ENCODE measurements around the gene PDGFRB.

PDGFRB gene

DNA sequence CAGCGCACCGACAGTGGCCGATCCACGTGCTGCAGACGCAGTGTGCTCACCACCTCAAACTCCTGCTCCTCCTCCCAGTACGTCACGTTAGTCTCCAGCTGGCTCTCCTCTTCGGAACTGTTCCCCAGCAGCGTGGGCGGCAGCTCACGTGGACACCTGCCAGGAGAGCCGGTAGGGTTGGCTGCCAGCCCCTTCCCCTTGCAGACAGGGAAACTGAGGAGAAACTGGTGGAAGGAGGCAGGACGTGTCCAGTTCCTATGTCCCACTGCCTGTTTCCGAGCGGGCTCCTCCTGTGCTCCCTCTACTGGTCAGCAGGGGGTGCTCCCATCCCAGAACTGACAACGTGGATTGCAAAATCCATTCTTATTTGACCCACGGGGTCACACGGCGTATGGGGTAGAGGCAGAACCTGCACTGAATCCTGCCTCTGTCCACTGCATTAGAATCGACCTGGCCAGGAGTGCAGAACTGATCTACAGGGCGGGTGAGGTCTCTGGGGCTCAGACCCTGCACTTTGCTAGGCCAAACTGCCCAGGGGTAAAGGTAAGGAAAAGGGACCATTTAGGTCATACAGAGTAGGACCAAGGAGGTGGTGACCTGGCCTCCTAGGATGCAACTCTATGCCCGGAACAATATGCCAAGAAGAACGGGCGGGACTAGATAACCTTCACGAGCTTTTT lies 25.7 kb downstream of the PDGFRB start:
- Histone ChIP-seq H3K9ac (ENCODE audit: low read length) (no peak overlapping the region), H3K4me3 (ENCODE audit: low read length) (peak overlapping the region; percentile 44), H3K27me3 (ENCODE audit: control insufficient read depth, insufficient read depth, low read length) (no peaks in the 10 kb centered on the region), H3K27ac (ENCODE audit: low read depth, low read length) (no peak overlapping the region), H3K36me3 (ENCODE audit: control insufficient read depth, insufficient read depth, low read length) (peaks cover 6% of the 10 kb centered on the region), H3K4me1 (ENCODE audit: control insufficient read depth, insufficient read depth, low read length) (peaks cover 3% of the 10 kb centered on the region)

DNA sequence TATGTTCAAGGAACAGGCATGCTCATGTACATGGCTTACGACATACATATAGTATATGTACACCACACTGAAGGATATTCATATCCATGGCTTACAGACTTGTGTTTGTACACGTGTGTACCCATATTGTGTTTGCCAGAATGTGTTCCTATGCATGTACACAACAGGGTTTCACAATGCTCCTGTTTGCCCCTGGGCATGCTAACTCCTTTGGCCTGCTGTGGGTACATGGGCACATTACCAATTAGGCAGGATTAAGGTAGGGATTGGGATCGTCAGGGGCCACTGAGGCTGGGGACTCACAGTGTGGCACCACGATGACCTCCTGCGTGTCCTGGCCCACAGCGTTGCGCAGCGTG lies 26.2 kb downstream of the PDGFRB start:
- H3K27me3 ChIP-seq (ENCODE audit: control insufficient read depth, insufficient read depth, low read length): no peaks in the 10 kb centered on the region

DNA sequence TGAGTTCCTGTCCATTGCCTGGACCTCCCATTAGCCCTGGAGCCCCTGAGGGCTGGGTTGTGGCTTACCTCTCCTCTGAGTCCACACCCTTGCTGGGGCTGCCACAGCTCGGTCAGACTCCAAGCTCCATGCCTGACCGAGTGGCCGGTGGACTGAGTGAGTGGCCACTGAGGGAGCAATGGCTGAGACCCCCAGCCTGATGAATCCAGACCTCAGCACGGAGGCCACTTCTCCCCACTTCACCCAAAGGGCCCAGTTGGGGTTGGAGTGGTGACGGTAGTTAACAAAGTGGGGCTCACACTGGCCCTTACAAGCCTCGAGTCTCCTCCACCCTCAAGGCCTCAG lies 28.8 kb downstream of the PDGFRB start:
- no peak overlapping the region for H3K9ac ChIP-seq (ENCODE audit: low read length)
- no peak overlapping the region for H3K27ac ChIP-seq (ENCODE audit: low read depth, low read length)
- no peaks in the 10 kb centered on the region for H3K27me3 ChIP-seq (ENCODE audit: control insufficient read depth, insufficient read depth, low read length)
- no peaks in the 10 kb centered on the region for H3K4me1 ChIP-seq (ENCODE audit: control insufficient read depth, insufficient read depth, low read length)
- H3K36me3 ChIP-seq (ENCODE audit: control insufficient read depth, insufficient read depth, low read length): peaks cover 6% of the 10 kb centered on the region
- H3K4me3 ChIP-seq (ENCODE audit: low read length): no peak overlapping the region

More for the DNA sequence above, 26.2 kb downstream of the PDGFRB start:
- Histone ChIP-seq H3K4me3 (ENCODE audit: low read length) (peak overlapping the region; percentile 44), H3K9ac (ENCODE audit: low read length) (no peak overlapping the region), H3K4me1 (ENCODE audit: control insufficient read depth, insufficient read depth, low read length) (peaks cover 3% of the 10 kb centered on the region), H3K36me3 (ENCODE audit: control insufficient read depth, insufficient read depth, low read length) (peaks cover 6% of the 10 kb centered on the region), H3K27ac (ENCODE audit: low read depth, low read length) (no peak overlapping the region)

DNA sequence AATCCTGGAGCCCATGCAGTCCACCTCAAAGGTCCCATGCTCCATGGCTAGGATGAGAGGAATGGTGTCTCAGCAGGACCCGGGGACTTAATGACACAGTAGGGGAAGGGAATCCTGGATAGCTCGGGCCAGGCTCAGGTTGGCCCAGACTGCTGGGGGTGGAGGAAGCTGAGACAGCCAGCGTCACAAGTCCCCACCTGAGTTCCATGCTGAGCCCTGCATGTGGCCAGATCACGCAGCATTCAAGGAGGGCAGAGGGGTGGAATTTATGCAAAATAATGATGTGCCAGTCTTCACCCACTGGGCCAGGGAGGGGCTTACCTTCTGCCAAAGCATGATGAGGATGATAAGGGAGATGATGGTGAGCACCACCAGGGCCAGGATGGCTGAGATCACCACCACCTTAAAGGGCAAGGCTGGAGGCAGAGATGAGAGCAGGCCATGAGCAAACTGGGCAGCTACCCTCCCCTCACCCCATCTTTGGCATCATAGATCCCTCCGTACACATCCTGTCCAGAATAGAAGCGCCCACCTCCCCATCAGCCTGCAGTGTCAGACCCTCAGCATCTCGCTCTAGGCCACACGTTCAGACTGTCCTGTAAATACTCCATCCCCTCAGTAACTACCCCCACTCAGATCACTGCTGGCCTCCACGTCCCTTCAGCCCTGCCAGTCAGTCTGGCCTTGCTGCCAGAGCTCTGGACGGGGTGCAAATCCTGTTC lies 29.3 kb downstream of the PDGFRB start:
- Histone ChIP-seq H3K36me3 (ENCODE audit: control insufficient read depth, insufficient read depth, low read length) (peaks cover 6% of the 10 kb centered on the region), H3K27me3 (ENCODE audit: control insufficient read depth, insufficient read depth, low read length) (no peaks in the 10 kb centered on the region), H3K9ac (ENCODE audit: low read length) (no peak overlapping the region), H3K4me1 (ENCODE audit: control insufficient read depth, insufficient read depth, low read length) (no peaks in the 10 kb centered on the region), H3K27ac (ENCODE audit: low read depth, low read length) (no peak overlapping the region), H3K4me3 (ENCODE audit: low read length) (no peak overlapping the region)

DNA sequence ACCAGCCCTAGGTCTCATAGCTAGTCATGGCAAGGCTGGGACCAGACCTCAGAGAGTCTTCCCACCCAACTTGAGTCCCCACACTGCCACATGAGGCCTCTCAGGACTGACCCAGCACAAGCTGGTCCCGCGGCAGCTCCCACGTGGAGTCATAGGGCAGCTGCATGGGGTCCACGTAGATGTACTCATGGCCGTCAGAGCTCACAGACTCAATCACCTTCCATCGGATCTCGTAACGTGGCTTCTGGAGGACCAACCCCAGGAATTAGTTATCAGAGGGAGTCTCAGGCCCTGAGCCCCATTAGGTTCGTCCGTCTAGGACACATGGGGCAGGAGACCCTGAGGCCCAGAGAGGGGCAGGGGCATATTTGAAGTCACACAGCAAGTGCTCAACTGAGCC lies 30.3 kb downstream of the PDGFRB start:
- H3K4me3 ChIP-seq (ENCODE audit: low read length): no peak overlapping the region
- H3K27me3 ChIP-seq (ENCODE audit: control insufficient read depth, insufficient read depth, low read length): no peaks in the 10 kb centered on the region
- H3K9ac ChIP-seq (ENCODE audit: low read length): no peak overlapping the region
- H3K27ac ChIP-seq (ENCODE audit: low read depth, low read length): no peak overlapping the region
- H3K36me3 ChIP-seq (ENCODE audit: control insufficient read depth, insufficient read depth, low read length): peaks cover 6% of the 10 kb centered on the region
- no peaks in the 10 kb centered on the region for H3K4me1 ChIP-seq (ENCODE audit: control insufficient read depth, insufficient read depth, low read length)

DNA sequence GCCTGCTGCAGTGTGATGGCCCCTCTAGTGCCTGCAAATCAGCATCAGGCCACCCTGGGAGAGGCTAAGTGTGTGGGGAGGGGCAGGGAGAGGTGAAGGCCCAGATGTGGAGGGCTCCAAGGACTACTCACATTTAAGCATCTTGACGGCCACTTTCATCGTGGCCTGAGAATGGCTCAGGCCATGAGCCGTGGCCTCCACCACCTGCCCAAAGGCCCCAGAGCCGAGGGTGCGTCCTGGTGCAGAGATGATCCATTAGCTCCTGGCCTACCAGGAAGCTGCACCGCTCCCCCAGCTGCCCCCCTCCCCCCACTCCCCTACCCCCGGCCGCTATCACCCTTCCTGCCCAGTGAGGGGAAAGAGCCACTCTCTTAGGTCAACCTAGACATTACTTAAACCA lies 31.0 kb downstream of the PDGFRB start:
- peaks cover 11% of the 10 kb centered on the region for H3K36me3 ChIP-seq (ENCODE audit: control insufficient read depth, insufficient read depth, low read length)
- H3K9ac ChIP-seq (ENCODE audit: low read length): no peak overlapping the region
- no peaks in the 10 kb centered on the region for H3K4me1 ChIP-seq (ENCODE audit: control insufficient read depth, insufficient read depth, low read length)
- H3K27ac ChIP-seq (ENCODE audit: low read depth, low read length): no peak overlapping the region
- no peaks in the 10 kb centered on the region for H3K27me3 ChIP-seq (ENCODE audit: control insufficient read depth, insufficient read depth, low read length)
- no peak overlapping the region for H3K4me3 ChIP-seq (ENCODE audit: low read length)

DNA sequence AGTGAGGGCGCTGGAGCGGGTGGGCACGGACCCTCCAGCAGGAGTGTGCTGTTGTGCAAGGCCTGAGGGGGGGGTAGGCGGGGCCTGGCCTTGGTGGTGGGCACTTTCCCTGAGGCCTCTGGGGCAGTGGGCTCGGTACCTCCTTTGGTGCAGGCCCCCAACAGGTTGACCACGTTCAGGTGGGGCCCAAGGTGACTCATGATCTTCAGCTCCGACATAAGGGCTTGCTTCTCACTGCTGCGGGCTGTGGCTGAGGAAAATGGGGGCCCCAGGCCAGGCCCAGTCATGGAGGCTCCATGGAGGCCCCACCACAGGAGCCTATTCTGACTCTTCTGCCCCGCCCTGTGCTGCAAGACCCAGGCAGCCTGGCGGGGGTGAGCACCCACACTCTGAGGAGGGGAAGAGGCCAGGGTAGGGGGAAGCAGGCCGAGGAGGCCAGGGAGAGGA lies 31.5 kb downstream of the PDGFRB start:
- H3K27me3 ChIP-seq (ENCODE audit: control insufficient read depth, insufficient read depth, low read length): no peaks in the 10 kb centered on the region
- no peaks in the 10 kb centered on the region for H3K4me1 ChIP-seq (ENCODE audit: control insufficient read depth, insufficient read depth, low read length)
- no peak overlapping the region for H3K4me3 ChIP-seq (ENCODE audit: low read length)
- no peak overlapping the region for H3K9ac ChIP-seq (ENCODE audit: low read length)
- no peak overlapping the region for H3K27ac ChIP-seq (ENCODE audit: low read depth, low read length)
- peaks cover 6% of the 10 kb centered on the region for H3K36me3 ChIP-seq (ENCODE audit: control insufficient read depth, insufficient read depth, low read length)

DNA sequence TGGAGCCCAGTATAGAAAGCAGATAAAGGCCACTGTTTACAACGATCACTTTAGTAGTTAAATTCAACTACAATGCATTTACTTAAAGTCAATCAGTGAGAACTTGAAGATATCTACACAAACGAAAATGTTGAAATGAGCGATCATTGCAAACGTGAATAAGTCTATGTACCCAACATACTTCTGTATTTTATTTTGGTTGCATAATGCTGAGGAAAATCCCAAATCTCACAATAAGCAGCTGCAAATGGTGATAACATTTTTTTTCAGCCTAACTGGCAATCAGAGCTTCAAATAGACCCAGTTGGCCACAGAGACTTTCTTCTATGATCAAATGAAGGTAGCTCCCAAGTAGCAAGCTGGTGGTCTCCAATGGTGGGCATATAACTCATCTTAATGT lies 32.1 kb downstream of the PDGFRB start:
- Histone ChIP-seq H3K9ac (ENCODE audit: low read length) (no peak overlapping the region), H3K27me3 (ENCODE audit: control insufficient read depth, insufficient read depth, low read length) (no peaks in the 10 kb centered on the region), H3K4me3 (ENCODE audit: low read length) (no peak overlapping the region), H3K27ac (ENCODE audit: low read depth, low read length) (no peak overlapping the region), H3K36me3 (ENCODE audit: control insufficient read depth, insufficient read depth, low read length) (peaks cover 5% of the 10 kb centered on the region), H3K4me1 (ENCODE audit: control insufficient read depth, insufficient read depth, low read length) (no peaks in the 10 kb centered on the region)

DNA sequence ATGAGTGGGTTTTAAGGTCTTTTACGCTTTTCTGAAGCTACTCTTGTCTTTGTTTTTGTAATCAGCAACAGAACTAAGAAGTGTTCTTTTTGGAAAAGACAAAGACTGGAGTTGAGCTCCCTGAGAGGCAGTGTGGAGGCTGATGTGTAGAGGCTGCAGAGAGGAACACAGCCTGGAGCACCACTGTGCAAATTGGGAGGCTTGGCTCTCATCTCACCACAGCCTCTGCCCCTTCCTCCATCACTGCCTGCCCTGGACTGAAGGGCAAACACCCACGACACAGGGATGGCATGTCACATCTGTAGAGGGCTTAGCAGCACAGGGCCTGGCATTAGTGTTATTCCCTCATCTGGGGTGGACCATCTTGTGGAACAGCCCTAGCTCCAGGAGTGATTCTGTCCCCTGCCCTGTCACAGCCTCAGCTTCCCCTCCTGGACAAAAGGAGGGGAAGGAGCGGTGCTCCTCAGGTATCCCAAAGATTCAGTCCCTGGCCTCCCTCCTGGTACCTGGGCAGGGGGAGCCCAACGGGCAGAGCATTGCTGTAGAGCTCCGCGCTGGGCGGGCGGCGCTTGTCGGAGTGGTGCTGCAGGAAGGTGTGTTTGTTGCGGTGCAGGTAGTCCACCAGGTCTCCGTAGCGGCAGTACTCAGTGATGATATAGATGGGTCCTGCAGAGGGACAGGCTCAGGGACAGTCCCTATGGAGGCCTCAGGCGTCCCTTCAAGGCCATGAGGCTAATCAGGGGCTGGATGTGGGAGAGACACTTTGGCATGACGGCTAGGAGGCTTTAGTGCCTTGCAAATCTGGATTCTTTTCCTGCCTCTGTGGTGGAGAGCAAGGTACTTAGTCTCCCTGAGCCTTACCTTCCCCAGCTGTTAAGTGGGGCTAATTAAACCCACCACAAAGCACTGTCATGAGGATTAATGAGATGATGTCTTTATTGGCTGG lies 32.8 kb downstream of the PDGFRB start:
- Histone ChIP-seq H3K9ac (ENCODE audit: low read length) (no peak overlapping the region), H3K4me1 (ENCODE audit: control insufficient read depth, insufficient read depth, low read length) (no peaks in the 10 kb centered on the region), H3K4me3 (ENCODE audit: low read length) (no peak overlapping the region), H3K36me3 (ENCODE audit: control insufficient read depth, insufficient read depth, low read length) (peaks cover 5% of the 10 kb centered on the region), H3K27ac (ENCODE audit: low read depth, low read length) (no peak overlapping the region), H3K27me3 (ENCODE audit: control insufficient read depth, insufficient read depth, low read length) (no peaks in the 10 kb centered on the region)

DNA sequence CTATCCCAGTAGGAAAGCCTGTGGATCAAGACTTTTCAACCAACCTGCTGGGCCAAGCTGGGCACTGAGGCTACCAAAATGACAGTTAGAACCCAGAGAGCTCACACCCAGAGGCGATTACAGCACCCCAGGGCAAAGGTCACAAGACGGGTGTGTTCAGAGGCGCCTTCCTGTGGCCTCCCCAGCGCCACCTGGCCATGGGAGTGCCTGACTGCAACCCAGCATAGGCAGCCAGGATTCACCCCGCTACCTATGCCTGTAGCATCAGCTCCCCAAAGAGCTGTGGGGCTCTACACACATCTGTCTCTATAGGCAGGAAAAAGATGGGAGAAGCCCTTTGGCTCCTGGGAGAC lies 33.5 kb downstream of the PDGFRB start:
- Histone ChIP-seq H3K27ac (ENCODE audit: low read depth, low read length) (no peak overlapping the region), H3K4me1 (ENCODE audit: control insufficient read depth, insufficient read depth, low read length) (no peaks in the 10 kb centered on the region), H3K27me3 (ENCODE audit: control insufficient read depth, insufficient read depth, low read length) (no peaks in the 10 kb centered on the region), H3K4me3 (ENCODE audit: low read length) (no peak overlapping the region), H3K9ac (ENCODE audit: low read length) (no peak overlapping the region), H3K36me3 (ENCODE audit: control insufficient read depth, insufficient read depth, low read length) (peaks cover 5% of the 10 kb centered on the region)

DNA sequence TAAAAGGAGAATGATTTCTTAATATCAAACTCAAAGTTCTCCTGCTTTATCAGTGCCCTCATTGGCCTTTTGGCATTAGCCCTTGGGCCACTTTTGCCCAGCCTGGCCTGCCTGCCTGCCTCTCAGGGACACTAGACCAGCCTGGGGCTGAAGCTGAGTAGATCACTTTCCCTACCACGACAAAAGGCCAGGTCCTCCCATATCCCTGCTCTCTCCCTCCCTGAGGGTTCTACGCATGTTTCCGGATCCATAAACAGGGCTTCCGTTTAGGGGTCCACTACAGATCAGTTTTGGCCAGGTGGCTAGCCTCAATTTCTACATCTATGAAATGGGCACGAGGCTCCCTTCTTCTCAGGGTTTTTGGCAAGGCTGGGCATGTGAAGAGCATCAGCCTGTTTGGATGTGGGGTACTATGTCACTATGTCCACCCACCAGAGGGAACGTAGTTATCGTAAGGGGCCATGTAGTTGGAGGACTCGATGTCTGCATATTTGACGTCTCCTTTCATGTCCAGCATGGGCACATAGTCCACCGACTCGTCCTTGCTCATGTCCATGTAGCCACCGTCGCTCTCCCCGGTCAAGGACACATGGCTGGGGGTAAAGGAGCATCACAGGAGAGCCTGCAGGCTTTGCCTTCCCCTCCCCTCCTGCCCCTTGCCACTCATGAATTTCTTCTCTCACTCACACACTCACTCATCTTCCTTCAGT lies 34.0 kb downstream of the PDGFRB start:
- Histone ChIP-seq H3K9ac (ENCODE audit: low read length) (no peak overlapping the region), H3K36me3 (ENCODE audit: control insufficient read depth, insufficient read depth, low read length) (peaks cover 5% of the 10 kb centered on the region), H3K27ac (ENCODE audit: low read depth, low read length) (no peak overlapping the region), H3K4me3 (ENCODE audit: low read length) (no peak overlapping the region), H3K4me1 (ENCODE audit: control insufficient read depth, insufficient read depth, low read length) (no peaks in the 10 kb centered on the region), H3K27me3 (ENCODE audit: control insufficient read depth, insufficient read depth, low read length) (no peaks in the 10 kb centered on the region)
